ENCODE results near the gene PRXL2B.

PRXL2B gene

DNA sequence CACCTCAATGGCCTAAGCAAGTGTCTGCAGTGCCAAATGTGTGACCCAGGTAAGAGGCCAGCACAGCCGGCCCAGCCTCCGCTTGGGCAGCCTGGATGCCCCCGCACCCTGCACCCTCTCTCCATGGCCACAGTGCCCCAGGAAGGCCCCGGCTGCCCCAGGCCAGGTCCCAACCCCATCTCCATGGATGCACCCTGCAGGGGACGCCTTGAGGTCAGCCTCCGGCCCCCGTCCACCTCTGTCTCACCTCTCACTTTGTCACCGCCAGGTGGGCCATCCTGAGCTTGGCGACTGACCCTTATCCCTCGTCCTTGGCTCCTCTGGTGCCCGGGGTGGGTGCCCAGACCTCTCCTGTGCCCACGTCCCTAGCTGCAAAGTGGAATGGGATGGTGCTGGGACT lies 28.2 kb upstream of the PRXL2B start:
- H3K4me1 ChIP-seq (ENCODE audit: control insufficient read depth in 2 of 2, insufficient read depth in 2 of 2, low read length in 2 of 2): peaks cover 28 to 35% of the 10 kb centered on the region in 2 donors
- no peak overlapping the region for H3K4me3 ChIP-seq (ENCODE audit: low read length in 2 of 2)
- H3K9me3 ChIP-seq (ENCODE audit: control insufficient read depth in 2 of 2, low read length in 2 of 2): no peaks in the 10 kb centered on the region
- peaks cover 24 to 39% of the 10 kb centered on the region in 2 donors for H3K36me3 ChIP-seq (ENCODE audit: control insufficient read depth in 2 of 2, insufficient read depth in 2 of 2, low read length in 2 of 2)
- peak overlapping the region; percentile 32 to 99 for H3K9ac ChIP-seq (ENCODE audit: low read depth in 1 of 2, low read length in 2 of 2)
- peak overlapping the region in 1 of 2 donors; percentile 99 for H3K27ac ChIP-seq (ENCODE audit: low read depth in 2 of 2, low read length in 2 of 2)
- no peaks in the 10 kb centered on the region for H3K27me3 ChIP-seq (ENCODE audit: control insufficient read depth in 2 of 2, insufficient read depth in 2 of 2, low read length in 2 of 2)

DNA sequence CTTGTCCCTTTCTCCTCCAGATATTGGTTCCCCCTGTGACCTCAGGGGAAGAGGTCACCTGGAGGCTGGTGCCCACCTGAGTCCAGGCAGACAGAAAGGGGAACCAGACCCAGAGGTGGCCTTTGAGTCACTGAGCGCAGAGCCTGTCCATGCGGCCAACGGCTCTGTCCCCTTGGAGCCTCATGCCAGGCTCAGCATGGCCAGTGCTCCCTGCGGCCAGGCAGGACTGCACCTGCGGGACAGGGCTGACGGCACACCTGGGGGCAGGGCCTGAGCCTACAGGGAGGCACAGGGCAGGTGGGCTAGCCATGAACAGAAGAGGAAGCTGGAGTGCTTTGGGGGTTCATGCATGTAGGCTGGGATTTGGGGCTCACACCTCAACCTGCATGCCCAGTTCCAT lies 27.7 kb upstream of the PRXL2B start:
- Histone ChIP-seq H3K27ac (ENCODE audit: low read depth in 2 of 2, low read length in 2 of 2) (no peak overlapping the region), H3K9ac (ENCODE audit: low read depth in 1 of 2, low read length in 2 of 2) (no peak overlapping the region), H3K4me1 (ENCODE audit: control insufficient read depth in 2 of 2, insufficient read depth in 2 of 2, low read length in 2 of 2) (peaks cover 28 to 35% of the 10 kb centered on the region in 2 donors)

DNA sequence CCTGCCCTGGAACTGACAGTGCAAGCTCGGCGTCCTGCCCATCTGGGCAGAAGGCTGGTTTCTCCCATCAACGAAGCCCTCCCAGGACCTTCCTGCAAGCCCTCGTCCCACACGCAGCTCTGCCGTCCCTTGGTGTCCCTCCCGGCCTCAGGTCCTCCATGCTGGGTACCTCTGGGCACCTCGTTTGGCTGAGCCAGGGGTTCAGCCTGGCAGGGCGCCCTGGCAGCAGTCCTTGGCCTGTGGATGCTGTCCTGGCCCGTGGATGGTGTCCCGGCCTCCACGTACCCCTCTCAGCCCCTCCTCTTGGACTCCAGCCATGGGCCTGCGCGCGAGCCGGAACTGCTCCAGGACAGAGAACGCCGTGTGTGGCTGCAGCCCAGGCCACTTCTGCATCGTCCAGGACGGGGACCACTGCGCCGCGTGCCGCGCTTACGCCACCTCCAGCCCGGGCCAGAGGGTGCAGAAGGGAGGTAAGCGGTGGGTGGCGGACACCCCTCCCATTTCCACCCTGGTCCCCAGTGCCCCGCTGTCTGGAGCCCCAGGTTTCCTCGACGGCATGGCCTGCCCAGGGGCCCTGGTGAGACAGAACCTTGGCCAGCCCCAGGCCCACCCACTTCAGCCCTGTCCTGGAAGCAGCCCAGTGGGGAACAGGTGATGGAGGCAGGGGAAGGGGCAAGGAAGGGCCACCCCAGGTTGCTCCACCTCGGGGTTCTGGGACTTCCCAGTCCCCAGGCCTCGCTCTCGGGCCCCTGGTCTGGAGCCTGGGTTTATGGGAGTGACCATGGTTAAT lies 26.9 kb upstream of the PRXL2B start:
- H3K4me3 ChIP-seq (ENCODE audit: low read length in 2 of 2): no peak overlapping the region
- no peak overlapping the region for H3K27ac ChIP-seq (ENCODE audit: low read depth in 2 of 2, low read length in 2 of 2)
- H3K9me3 ChIP-seq (ENCODE audit: control insufficient read depth in 2 of 2, low read length in 2 of 2): no peaks in the 10 kb centered on the region
- H3K36me3 ChIP-seq (ENCODE audit: control insufficient read depth in 2 of 2, insufficient read depth in 2 of 2, low read length in 2 of 2): peaks cover 24 to 43% of the 10 kb centered on the region in 2 donors
- H3K4me1 ChIP-seq (ENCODE audit: control insufficient read depth in 2 of 2, insufficient read depth in 2 of 2, low read length in 2 of 2): peaks cover 32 to 39% of the 10 kb centered on the region in 2 donors
- no peaks in the 10 kb centered on the region for H3K27me3 ChIP-seq (ENCODE audit: control insufficient read depth in 2 of 2, insufficient read depth in 2 of 2, low read length in 2 of 2)
- H3K9ac ChIP-seq (ENCODE audit: low read depth in 1 of 2, low read length in 2 of 2): no peak overlapping the region

More for the DNA sequence above, 27.7 kb upstream of the PRXL2B start:
- no peak overlapping the region for H3K4me3 ChIP-seq (ENCODE audit: low read length in 2 of 2)
- peaks cover 24 to 43% of the 10 kb centered on the region in 2 donors for H3K36me3 ChIP-seq (ENCODE audit: control insufficient read depth in 2 of 2, insufficient read depth in 2 of 2, low read length in 2 of 2)
- H3K9me3 ChIP-seq (ENCODE audit: control insufficient read depth in 2 of 2, low read length in 2 of 2): no peaks in the 10 kb centered on the region
- H3K27me3 ChIP-seq (ENCODE audit: control insufficient read depth in 2 of 2, insufficient read depth in 2 of 2, low read length in 2 of 2): no peaks in the 10 kb centered on the region

DNA sequence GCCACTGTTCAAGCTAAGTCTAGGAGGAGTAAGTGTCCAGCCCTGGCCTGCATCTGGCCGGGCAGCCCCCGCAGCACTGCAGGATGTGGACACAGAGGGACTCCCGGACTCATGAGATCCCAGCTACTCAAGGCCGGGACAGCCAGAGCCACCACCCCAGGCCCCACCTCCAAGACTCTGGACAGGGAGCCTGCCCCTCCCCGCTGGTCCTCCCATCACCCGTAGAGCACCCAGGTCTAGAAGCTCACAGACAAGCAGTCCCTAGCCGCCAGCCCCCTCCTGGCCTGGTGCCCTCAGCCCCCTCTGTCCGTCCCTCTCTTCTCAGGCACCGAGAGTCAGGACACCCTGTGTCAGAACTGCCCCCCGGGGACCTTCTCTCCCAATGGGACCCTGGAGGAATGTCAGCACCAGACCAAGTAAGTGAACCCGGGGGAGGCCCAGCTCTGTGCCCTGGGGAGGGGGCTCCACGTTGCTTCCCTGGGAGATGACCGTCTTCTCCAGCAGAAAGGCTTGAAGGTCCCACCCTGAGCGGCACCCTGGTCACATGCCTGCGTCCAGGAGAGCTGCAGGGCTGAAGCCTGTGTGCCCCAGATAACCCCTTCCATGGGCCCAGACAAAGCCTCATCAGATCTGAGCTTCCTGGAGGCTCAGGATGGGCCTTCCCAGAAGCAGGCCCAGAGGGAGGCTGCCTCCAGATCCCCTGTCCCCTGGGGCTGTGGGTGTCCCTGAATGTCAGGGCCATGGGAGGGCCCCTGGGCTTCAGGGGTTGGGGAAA lies 26.1 kb upstream of the PRXL2B start:
- Histone ChIP-seq H3K27ac (ENCODE audit: low read depth in 2 of 2, low read length in 2 of 2) (no peak overlapping the region), H3K4me3 (ENCODE audit: low read length in 2 of 2) (no peak overlapping the region), H3K27me3 (ENCODE audit: control insufficient read depth in 2 of 2, insufficient read depth in 2 of 2, low read length in 2 of 2) (no peaks in the 10 kb centered on the region), H3K4me1 (ENCODE audit: control insufficient read depth in 2 of 2, insufficient read depth in 2 of 2, low read length in 2 of 2) (peaks cover 31 to 40% of the 10 kb centered on the region in 2 donors), H3K9ac (ENCODE audit: low read depth in 1 of 2, low read length in 2 of 2) (no peak overlapping the region), H3K36me3 (ENCODE audit: control insufficient read depth in 2 of 2, insufficient read depth in 2 of 2, low read length in 2 of 2) (peaks cover 24 to 43% of the 10 kb centered on the region in 2 donors), H3K9me3 (ENCODE audit: control insufficient read depth in 2 of 2, low read length in 2 of 2) (no peaks in the 10 kb centered on the region)

DNA sequence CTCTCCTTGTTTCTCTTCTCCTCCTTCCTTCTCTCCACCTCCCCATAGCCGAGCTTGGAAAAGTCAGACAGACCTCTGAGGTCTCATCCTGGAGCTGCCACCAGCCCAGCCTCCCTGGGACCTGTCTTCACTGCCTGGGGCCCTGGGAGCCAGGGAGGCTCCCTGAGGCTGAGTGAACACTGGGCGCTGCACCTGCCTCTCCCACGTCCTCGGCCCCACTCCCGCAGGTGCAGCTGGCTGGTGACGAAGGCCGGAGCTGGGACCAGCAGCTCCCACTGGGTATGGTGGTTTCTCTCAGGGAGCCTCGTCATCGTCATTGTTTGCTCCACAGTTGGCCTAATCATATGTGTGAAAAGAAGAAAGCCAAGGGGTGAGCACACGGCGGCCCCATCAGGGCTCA lies 25.1 kb upstream of the PRXL2B start:
- no peak overlapping the region for H3K27ac ChIP-seq (ENCODE audit: low read depth in 2 of 2, low read length in 2 of 2)
- H3K27me3 ChIP-seq (ENCODE audit: control insufficient read depth in 2 of 2, insufficient read depth in 2 of 2, low read length in 2 of 2): no peaks in the 10 kb centered on the region
- no peaks in the 10 kb centered on the region for H3K9me3 ChIP-seq (ENCODE audit: control insufficient read depth in 2 of 2, low read length in 2 of 2)
- no peak overlapping the region for H3K4me3 ChIP-seq (ENCODE audit: low read length in 2 of 2)
- H3K4me1 ChIP-seq (ENCODE audit: control insufficient read depth in 2 of 2, insufficient read depth in 2 of 2, low read length in 2 of 2): peaks cover 25 to 41% of the 10 kb centered on the region in 2 donors
- peaks cover 24 to 43% of the 10 kb centered on the region in 2 donors for H3K36me3 ChIP-seq (ENCODE audit: control insufficient read depth in 2 of 2, insufficient read depth in 2 of 2, low read length in 2 of 2)
- no peak overlapping the region for H3K9ac ChIP-seq (ENCODE audit: low read depth in 1 of 2, low read length in 2 of 2)

DNA sequence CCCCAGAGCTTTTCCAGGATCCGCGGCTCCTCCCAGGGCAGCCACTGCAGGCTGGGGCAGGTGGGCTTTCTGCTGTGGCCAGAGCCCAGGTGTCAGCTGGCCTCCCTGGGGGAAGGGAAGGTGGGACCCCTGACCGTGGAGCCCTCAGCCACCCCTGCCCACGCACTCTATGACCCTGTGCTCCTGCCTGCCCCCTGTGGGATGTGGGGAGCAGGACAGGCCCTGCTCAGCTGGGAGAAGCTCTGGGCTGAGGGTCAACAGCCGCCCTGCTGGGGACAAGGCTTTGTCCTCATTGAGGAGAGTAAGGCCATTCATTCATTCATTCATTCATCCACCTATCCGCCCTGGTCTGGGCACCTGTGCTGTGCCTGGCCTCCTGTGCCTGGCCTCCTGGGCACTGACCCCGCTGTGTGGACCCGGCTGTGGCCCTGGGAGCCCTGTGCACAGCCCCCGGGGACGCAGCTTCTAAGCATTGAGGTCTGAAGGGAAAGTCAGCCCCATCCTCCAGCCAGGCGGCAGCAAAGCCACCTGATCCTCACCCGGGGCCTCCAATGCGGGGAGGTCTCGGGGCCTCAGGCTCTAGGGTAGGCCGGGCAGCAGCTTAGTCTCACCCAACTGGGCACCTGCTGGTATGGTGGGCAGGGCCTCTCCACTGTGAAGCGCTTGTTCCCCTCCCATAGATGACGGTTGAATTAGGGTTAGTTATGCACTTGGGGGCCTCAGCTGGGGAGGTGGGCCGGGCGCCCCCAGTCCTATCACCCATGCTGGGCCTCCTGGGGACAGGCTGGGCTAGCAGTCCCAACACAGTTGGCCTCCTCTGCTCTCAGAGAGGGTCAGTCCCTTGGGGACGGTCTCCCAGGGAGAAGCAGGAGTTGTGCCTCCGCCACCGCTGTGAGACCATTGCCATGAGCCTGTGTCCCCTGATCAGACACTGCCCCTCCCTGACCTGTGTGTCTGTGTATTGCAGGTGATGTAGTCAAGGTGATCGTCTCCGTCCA lies 24.4 kb upstream of the PRXL2B start:
- H3K9me3 ChIP-seq (ENCODE audit: control insufficient read depth in 2 of 2, low read length in 2 of 2): no peaks in the 10 kb centered on the region
- H3K27me3 ChIP-seq (ENCODE audit: control insufficient read depth in 2 of 2, insufficient read depth in 2 of 2, low read length in 2 of 2): no peaks in the 10 kb centered on the region
- H3K27ac ChIP-seq (ENCODE audit: low read depth in 2 of 2, low read length in 2 of 2): no peak overlapping the region
- H3K9ac ChIP-seq (ENCODE audit: low read depth in 1 of 2, low read length in 2 of 2): peak overlapping the region in 1 of 2 donors; percentile 27
- peaks cover 24 to 43% of the 10 kb centered on the region in 2 donors for H3K36me3 ChIP-seq (ENCODE audit: control insufficient read depth in 2 of 2, insufficient read depth in 2 of 2, low read length in 2 of 2)
- H3K4me3 ChIP-seq (ENCODE audit: low read length in 2 of 2): no peak overlapping the region
- H3K4me1 ChIP-seq (ENCODE audit: control insufficient read depth in 2 of 2, insufficient read depth in 2 of 2, low read length in 2 of 2): peaks cover 25 to 39% of the 10 kb centered on the region in 2 donors

DNA sequence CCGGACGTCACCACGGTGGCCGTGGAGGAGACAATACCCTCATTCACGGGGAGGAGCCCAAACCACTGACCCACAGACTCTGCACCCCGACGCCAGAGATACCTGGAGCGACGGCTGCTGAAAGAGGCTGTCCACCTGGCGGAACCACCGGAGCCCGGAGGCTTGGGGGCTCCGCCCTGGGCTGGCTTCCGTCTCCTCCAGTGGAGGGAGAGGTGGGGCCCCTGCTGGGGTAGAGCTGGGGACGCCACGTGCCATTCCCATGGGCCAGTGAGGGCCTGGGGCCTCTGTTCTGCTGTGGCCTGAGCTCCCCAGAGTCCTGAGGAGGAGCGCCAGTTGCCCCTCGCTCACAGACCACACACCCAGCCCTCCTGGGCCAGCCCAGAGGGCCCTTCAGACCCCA lies 23.4 kb upstream of the PRXL2B start:
- Histone ChIP-seq H3K36me3 (ENCODE audit: control insufficient read depth in 2 of 2, insufficient read depth in 2 of 2, low read length in 2 of 2) (peaks cover 21 to 43% of the 10 kb centered on the region in 2 donors), H3K9me3 (ENCODE audit: control insufficient read depth in 2 of 2, low read length in 2 of 2) (no peaks in the 10 kb centered on the region), H3K27ac (ENCODE audit: low read depth in 2 of 2, low read length in 2 of 2) (no peak overlapping the region), H3K4me1 (ENCODE audit: control insufficient read depth in 2 of 2, insufficient read depth in 2 of 2, low read length in 2 of 2) (peaks cover 17 to 29% of the 10 kb centered on the region in 2 donors), H3K27me3 (ENCODE audit: control insufficient read depth in 2 of 2, insufficient read depth in 2 of 2, low read length in 2 of 2) (no peaks in the 10 kb centered on the region), H3K4me3 (ENCODE audit: low read length in 2 of 2) (no peak overlapping the region), H3K9ac (ENCODE audit: low read depth in 1 of 2, low read length in 2 of 2) (no peak overlapping the region)

DNA sequence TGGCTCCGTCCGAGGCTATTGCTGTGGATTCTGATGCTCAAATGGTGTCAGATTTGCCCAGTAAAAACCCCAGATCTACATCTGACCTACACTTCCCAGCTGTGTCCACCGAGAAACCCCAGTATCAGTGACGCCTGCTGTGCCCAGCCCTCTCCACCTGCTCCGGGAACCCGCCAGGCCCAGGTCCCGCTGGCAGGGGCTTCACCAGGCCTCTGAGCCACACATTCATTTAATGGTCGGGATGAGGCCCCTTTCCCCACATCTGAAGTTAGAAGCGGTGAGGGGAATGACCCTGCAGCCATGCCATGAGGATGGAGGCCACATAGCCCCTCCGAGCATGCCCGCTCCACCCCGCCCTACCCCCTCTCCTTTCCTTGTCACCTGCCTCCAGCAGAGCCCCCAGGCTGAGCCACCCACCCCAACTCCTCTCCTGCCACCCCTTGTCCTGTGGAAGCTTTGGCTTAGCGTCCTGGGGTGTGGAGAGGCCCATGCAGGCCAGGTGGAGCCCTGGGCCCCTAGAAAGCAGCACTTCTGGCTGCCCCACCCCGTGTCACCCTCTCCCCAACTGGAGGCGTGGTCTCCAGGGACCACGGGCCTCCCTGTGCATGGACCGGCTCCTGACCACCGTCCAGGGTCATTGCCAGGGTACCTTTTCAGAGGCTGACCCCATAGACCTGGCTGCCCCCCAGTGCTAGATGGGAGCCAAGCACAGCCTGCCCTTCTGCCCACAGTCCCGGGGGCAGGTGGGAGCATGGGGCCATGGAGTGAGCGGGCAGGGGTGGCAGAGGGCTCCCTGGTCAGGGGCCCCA lies 22.4 kb upstream of the PRXL2B start:
- no peak overlapping the region for H3K4me3 ChIP-seq (ENCODE audit: low read length in 2 of 2)
- H3K9ac ChIP-seq (ENCODE audit: low read depth in 1 of 2, low read length in 2 of 2): peak overlapping the region in 1 of 2 donors; percentile 70
- peak overlapping the region; percentile 68 to 76 for H3K27ac ChIP-seq (ENCODE audit: low read depth in 2 of 2, low read length in 2 of 2)
- H3K36me3 ChIP-seq (ENCODE audit: control insufficient read depth in 2 of 2, insufficient read depth in 2 of 2, low read length in 2 of 2): peaks cover 19 to 35% of the 10 kb centered on the region in 2 donors
- peaks cover 10 to 22% of the 10 kb centered on the region in 2 donors for H3K4me1 ChIP-seq (ENCODE audit: control insufficient read depth in 2 of 2, insufficient read depth in 2 of 2, low read length in 2 of 2)
- no peaks in the 10 kb centered on the region for H3K9me3 ChIP-seq (ENCODE audit: control insufficient read depth in 2 of 2, low read length in 2 of 2)
- no peaks in the 10 kb centered on the region for H3K27me3 ChIP-seq (ENCODE audit: control insufficient read depth in 2 of 2, insufficient read depth in 2 of 2, low read length in 2 of 2)

DNA sequence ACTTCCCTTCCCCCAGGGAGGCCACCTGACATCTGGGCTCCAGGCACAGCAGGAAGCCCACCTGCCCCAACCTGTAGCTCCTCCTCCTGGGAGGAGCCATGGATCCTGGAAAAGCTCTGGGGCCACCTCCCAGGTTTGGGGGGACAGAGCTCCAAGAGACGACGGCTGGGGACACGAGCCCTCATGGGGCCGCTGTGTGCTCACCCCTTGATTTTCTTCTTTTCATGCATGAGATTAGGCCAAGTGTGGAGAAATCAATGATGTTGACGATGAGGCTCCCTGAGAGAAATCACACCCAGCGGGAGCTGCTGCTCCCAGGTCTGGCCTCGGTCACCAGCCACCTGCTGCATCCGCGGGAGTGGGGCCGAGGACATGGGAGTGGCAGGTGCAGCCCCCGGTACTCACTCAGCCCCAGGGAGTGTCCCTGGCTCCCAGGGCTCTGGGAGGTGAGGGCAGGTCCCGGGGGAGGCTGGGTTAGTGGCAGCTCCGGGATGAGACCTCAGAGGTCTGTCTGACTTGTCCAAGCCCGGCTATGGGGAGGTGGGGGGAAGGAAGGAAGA lies 21.7 kb upstream of the PRXL2B start:
- no peaks in the 10 kb centered on the region for H3K27me3 ChIP-seq (ENCODE audit: control insufficient read depth in 2 of 2, insufficient read depth in 2 of 2, low read length in 2 of 2)
- H3K4me3 ChIP-seq (ENCODE audit: low read length in 2 of 2): no peak overlapping the region
- peaks cover 10 to 22% of the 10 kb centered on the region in 2 donors for H3K4me1 ChIP-seq (ENCODE audit: control insufficient read depth in 2 of 2, insufficient read depth in 2 of 2, low read length in 2 of 2)
- peak overlapping the region; percentile 68 to 76 for H3K27ac ChIP-seq (ENCODE audit: low read depth in 2 of 2, low read length in 2 of 2)
- H3K9me3 ChIP-seq (ENCODE audit: control insufficient read depth in 2 of 2, low read length in 2 of 2): no peaks in the 10 kb centered on the region
- H3K9ac ChIP-seq (ENCODE audit: low read depth in 1 of 2, low read length in 2 of 2): peak overlapping the region in 1 of 2 donors; percentile 70
- peaks cover 15 to 29% of the 10 kb centered on the region in 2 donors for H3K36me3 ChIP-seq (ENCODE audit: control insufficient read depth in 2 of 2, insufficient read depth in 2 of 2, low read length in 2 of 2)
